Stimulated activated CD8-positive, alpha-beta memory T cell treated with anti-CD3 and anti-CD28 coated beads, Interleukin-4, amount 100 ng/mL, for 4 hours (primary cell): ENCODE results near the gene AQP3.
"Not testable (repeated sequence)": the region's sequence is repeated elsewhere in the genome, so short reads cannot be mapped to it uniquely, and the experiment has no call there.

Source experiments
- DNase-seq, 2 donors: peaks; one replicate each; pipeline ENCODE4 v3.0.0-alpha.2; 2020; ENCODE audit warnings: low read depth in 2 of 2, low spot score in 1 of 2

Gene AQP3

GRCh38 chr9:33446946-33447798, at the start of gene AQP3:
Gene AQP3, minus strand, starts transcription at chr9:33447593. Its CDS starts 63 bp downstream, at chr9:33447530.
- DNase-seq: peak in 1 of 2 donors; percentile 39

GRCh38 chr9:33493819-33494218, 46.4 kb upstream of the AQP3 start:
- DNase-seq: not testable (repeated sequence)

GRCh38 chr9:33489066-33489465, 41.7 kb upstream of the AQP3 start:
- no peak for DNase-seq

- not testable (repeated sequence) for DNase-seq
These were observed 37.9 kb upstream of the AQP3 start for GRCh38 chr9:33485312-33485711.

- DNase-seq: no peak
These were observed 33.6 kb upstream of the AQP3 start for GRCh38 chr9:33480976-33481375.

- no peak for DNase-seq
These were observed 32.7 kb upstream of the AQP3 start for GRCh38 chr9:33480106-33480505.

GRCh38 chr9:33476503-33476902, 29.1 kb upstream of the AQP3 start:
- DNase-seq: no peak

GRCh38 chr9:33475357-33475756, 28.0 kb upstream of the AQP3 start:
- no peak for DNase-seq

- peak; percentile 96 for DNase-seq
These were observed 26.4 kb upstream of the AQP3 start, which contains the start of gene NOL6 for GRCh38 chr9:33473643-33474352. Gene NOL6, minus strand, starts transcription at chr9:33473924. Its CDS starts 82 bp downstream, at chr9:33473842.

GRCh38 chr9:33472881-33473615, 25.7 kb upstream of the AQP3 start:
- no peak for DNase-seq

- DNase-seq: no peak
These were observed 24.9 kb upstream of the AQP3 start for GRCh38 chr9:33472171-33472880.

- DNase-seq: no peak
These were observed 24.0 kb upstream of the AQP3 start for GRCh38 chr9:33471361-33471760.

GRCh38 chr9:33469891-33470290, 22.5 kb upstream of the AQP3 start:
- DNase-seq: no peak

GRCh38 chr9:33468797-33469621, 21.6 kb upstream of the AQP3 start:
- no peak for DNase-seq

GRCh38 chr9:33468215-33468730, 20.9 kb upstream of the AQP3 start:
- no peak for DNase-seq

- no peak for DNase-seq
These were observed 20.1 kb upstream of the AQP3 start for GRCh38 chr9:33467526-33467925.

GRCh38 chr9:33466565-33467495, 19.4 kb upstream of the AQP3 start:
- peak in 1 of 2 donors; percentile 57 for DNase-seq
